Thyroid gland (tissue), 4 donors: ENCODE results near the gene GPC5. TPM values are rescaled to one million over a fixed set of nuclear protein-coding genes. Genes with fewer than 3 reads are reported as not detected.

ENCODE experiments used
- DNase-seq, 2 donors: peaks; one replicate each; pipeline ENCODE4 v3.0.0-alpha.2; 2019
- H3K27ac ChIP-seq, 3 donors: fragments of 200-600 bp; sonication (generic); 1 replicate in 2 of 3; 2 replicates in 1 of 3; pipeline ENCODE4 v1.5.1; 2016 to 2019; ENCODE audit warnings: mild to moderate bottlenecking in 1 of 3, moderate library complexity in 1 of 3
- H3K27me3 ChIP-seq: fragments of 200-600 bp; sonication (generic); one replicate; pipeline ENCODE4 v1.5.1; 2019
- H3K36me3 ChIP-seq, 2 donors: fragments of 200-600 bp; sonication (generic); one replicate each; pipeline ENCODE4 v1.5.1; 2016 to 2019
- H3K4me1 ChIP-seq, 2 donors: fragments of 200-600 bp; sonication (generic); one replicate each; pipeline ENCODE4 v1.5.1; 2017 to 2019
- H3K4me3 ChIP-seq, 3 donors: fragments of 200-600 bp; sonication (generic); replicated peaks in 1 of 3; 1 replicate in 2 of 3; 2 replicates in 1 of 3; pipeline ENCODE4 v1.5.1; 2016; ENCODE audit warnings: mild to moderate bottlenecking in 1 of 3
- H3K9me3 ChIP-seq: fragments of 200-600 bp; sonication (generic); one replicate; pipeline ENCODE4 v1.5.1; 2017
- POLR2A ChIP-seq, 2 donors: fragments of 450-650 bp; IDR thresholded peaks; one replicate each; pipeline ENCODE4 v1.6.1; 2017; ENCODE audit warnings: antibody characterized with exemption in 2 of 2, mild to moderate bottlenecking in 2 of 2, moderate library complexity in 1 of 2
- WGBS, 2 donors: methylation state at CpG; one replicate each; pipeline ENCODE4 v1.1.5; 2017; 5-methylcytosine and 5-hydroxymethylcytosine counted together
- intact Hi-C: fragments of 100-400 bp; cut with DNase I; formaldehyde crosslinking; loops from one replicate; pipeline ENCODE4 v1.15.1; 2023
- total RNA-seq, 4 donors: library from RNA; depleted of rRNA; stranded (reverse); fragments of >200 nt; gene quantifications; one replicate each; pipeline ENCODE4 v1.2.3, GENCODE V29; 2016
- TF ChIP-seq, protein P1 (sequence below), 6 experiments: fragments of 200-600 bp in 3 of 6; fragments of 450-650 bp in 3 of 6; sonication (generic) in 3 of 6; IDR thresholded peaks; one replicate each; pipeline ENCODE4 v1.5.1; 2016 to 2019; ENCODE audit warnings: antibody characterized with exemption in 6 of 6, mild to moderate bottlenecking in 2 of 6, inconsistent platforms in 1 of 6, moderate library complexity in 1 of 6

Gene GPC5
- total RNA-seq, 4 donors from 2014 or later: 0.67 to 2.3 (median 1.3) TPM

DNA sequence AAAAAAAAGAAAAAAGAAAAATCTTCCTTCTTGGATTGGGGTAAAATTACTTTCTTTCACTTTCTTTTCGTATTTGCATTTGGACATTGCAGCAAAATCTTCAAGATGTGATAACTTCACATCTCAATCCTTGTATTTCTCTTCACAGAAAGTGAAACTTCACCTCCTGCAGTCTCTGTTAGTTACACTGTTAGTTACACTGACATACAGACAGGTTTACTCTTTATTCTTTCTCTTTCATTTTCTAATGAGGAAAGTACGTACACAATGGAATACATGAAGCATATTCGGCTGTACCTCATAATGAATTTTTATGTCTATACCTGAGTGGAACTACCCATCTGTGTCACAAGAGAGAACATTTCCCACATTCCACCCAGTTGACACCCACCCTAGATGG, 1369.0 kb downstream of the GPC5 start:
- TF ChIP-seq, protein P1, sequence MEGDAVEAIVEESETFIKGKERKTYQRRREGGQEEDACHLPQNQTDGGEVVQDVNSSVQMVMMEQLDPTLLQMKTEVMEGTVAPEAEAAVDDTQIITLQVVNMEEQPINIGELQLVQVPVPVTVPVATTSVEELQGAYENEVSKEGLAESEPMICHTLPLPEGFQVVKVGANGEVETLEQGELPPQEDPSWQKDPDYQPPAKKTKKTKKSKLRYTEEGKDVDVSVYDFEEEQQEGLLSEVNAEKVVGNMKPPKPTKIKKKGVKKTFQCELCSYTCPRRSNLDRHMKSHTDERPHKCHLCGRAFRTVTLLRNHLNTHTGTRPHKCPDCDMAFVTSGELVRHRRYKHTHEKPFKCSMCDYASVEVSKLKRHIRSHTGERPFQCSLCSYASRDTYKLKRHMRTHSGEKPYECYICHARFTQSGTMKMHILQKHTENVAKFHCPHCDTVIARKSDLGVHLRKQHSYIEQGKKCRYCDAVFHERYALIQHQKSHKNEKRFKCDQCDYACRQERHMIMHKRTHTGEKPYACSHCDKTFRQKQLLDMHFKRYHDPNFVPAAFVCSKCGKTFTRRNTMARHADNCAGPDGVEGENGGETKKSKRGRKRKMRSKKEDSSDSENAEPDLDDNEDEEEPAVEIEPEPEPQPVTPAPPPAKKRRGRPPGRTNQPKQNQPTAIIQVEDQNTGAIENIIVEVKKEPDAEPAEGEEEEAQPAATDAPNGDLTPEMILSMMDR (IDR thresholded peaks at IDR 0.05): no peak
- no peak for TF ChIP-seq POLR2A (IDR thresholded peaks at IDR 0.05)

DNA sequence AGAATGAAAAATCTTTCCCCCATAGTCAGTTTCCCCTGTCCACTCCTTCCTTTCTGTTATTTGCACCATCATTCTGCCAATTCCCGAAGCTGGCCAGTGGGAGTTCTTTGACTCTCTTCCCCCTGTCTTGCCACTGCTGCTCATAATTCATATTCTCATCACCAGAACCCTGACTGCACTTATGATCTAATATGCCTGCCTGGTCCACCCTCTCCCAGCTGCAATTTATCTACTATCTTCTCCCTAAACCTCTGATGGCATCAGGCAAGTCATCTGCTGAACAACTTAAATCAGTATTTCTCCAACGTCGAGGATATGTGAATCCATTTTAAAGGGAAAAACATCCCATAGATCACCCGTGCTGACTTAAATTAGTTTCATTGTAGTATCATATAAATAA, 1370.2 kb downstream of the GPC5 start:
- TF ChIP-seq, protein P1 (IDR thresholded peaks at IDR 0.05): no peak
- TF ChIP-seq POLR2A (IDR thresholded peaks at IDR 0.05): no peak
- Histone ChIP-seq H3K27ac (no peak overlapping the region), H3K4me1 (no peaks in the 10 kb centered on the region), H3K9me3 (no peaks in the 10 kb centered on the region), H3K36me3 (no peaks in the 10 kb centered on the region), H3K4me3 (no peak overlapping the region), H3K27me3 (no peaks in the 10 kb centered on the region)
- no peak for DNase-seq
- intact Hi-C loops: no loop called here
- WGBS, 2 donors: 88 to 91% methylated on average over 4 of the region's 4 CpGs

More for the DNA sequence above, 1369.0 kb downstream of the GPC5 start:
- 92% methylated on average over 3 of the region's 3 CpGs for WGBS, 2 donors
- DNase-seq: no peak
- Histone ChIP-seq H3K36me3 (no peaks in the 10 kb centered on the region), H3K27ac (no peak overlapping the region), H3K4me3 (no peak overlapping the region), H3K4me1 (no peaks in the 10 kb centered on the region), H3K9me3 (no peaks in the 10 kb centered on the region), H3K27me3 (no peaks in the 10 kb centered on the region)
- intact Hi-C loops: no loop called here

GRCh38 chr13:92769046-92769445, 1370.6 kb downstream of the GPC5 start:
- TF ChIP-seq POLR2A (IDR thresholded peaks at IDR 0.05): no peak
- TF ChIP-seq, protein P1 (IDR thresholded peaks at IDR 0.05): no peak
- H3K9me3 ChIP-seq: no peaks in the 10 kb centered on the region
- H3K27me3 ChIP-seq: no peaks in the 10 kb centered on the region
- no peaks in the 10 kb centered on the region for H3K4me1 ChIP-seq
- H3K4me3 ChIP-seq: no peak overlapping the region
- WGBS, 2 donors: 93 to 94% methylated on average over 1 of the region's 1 CpG
- intact Hi-C loops: no loop called here
- no peaks in the 10 kb centered on the region for H3K36me3 ChIP-seq
- no peak overlapping the region for H3K27ac ChIP-seq
- no peak for DNase-seq

DNA sequence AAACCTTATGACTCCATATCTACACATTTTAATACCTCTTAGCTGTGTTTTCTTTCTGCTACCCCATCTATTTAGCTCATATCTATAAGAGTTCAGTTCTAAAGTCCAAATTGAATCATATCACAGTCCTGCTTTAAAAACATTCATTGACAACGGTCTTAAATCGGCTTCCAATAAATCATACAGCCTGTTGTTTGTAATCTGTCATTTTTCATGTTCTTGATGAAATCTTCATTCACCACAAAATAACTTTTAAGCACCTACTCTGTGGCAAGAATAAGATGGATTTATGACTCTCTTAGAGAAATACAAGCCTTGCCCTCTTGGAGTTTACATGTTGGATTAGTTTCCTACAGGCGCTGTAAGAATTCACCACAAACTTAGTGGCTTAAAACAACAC, 1377.2 kb downstream of the GPC5 start:
- no peak for TF ChIP-seq POLR2A (IDR thresholded peaks at IDR 0.05)
- TF ChIP-seq, protein P1 (IDR thresholded peaks at IDR 0.05): no peak
- Histone ChIP-seq H3K4me1 (no peaks in the 10 kb centered on the region), H3K27me3 (no peaks in the 10 kb centered on the region), H3K27ac (no peak overlapping the region), H3K4me3 (no peak overlapping the region), H3K36me3 (no peaks in the 10 kb centered on the region), H3K9me3 (no peaks in the 10 kb centered on the region)
- intact Hi-C loops: no loop called here
- WGBS, 2 donors: 84 to 87% methylated on average over 3 of the region's 3 CpGs
- no peak for DNase-seq

- no peak for DNase-seq
- H3K27me3 ChIP-seq: no peaks in the 10 kb centered on the region
- TF ChIP-seq, protein P1 (IDR thresholded peaks at IDR 0.05): no peak
- TF ChIP-seq POLR2A (IDR thresholded peaks at IDR 0.05): no peak
- no peak overlapping the region for H3K4me3 ChIP-seq
- no peaks in the 10 kb centered on the region for H3K36me3 ChIP-seq
- no peaks in the 10 kb centered on the region for H3K4me1 ChIP-seq
- intact Hi-C loops: no loop called here
- H3K9me3 ChIP-seq: no peaks in the 10 kb centered on the region
- H3K27ac ChIP-seq: no peak overlapping the region
- 88 to 92% methylated on average over 7 of the region's 7 CpGs for WGBS, 2 donors
These were observed 1383.7 kb downstream of the GPC5 start for GRCh38 chr13:92781965-92782690.
